GM19324 (cell line): Measurements from ENCODE around the gene ZNF544.
"Not testable (repeated sequence)": the region's sequence is repeated elsewhere in the genome, so short reads cannot be mapped to it uniquely, and the experiment has no call there.

ENCODE experiments used
- ATAC-seq: cut with Tn5 transposase; IDR thresholded peaks from one replicate; pipeline ENCODE4 v1.9.1; 2021; ENCODE audit warnings: mild to moderate bottlenecking, moderate library complexity; ENCODE audit not compliant: unreplicated experiment, low FRiP score

ZNF544 gene

GRCh38 chr19:58248886-58249285, 20.2 kb downstream of the ZNF544 start:
- ATAC-seq = no peak

DNA sequence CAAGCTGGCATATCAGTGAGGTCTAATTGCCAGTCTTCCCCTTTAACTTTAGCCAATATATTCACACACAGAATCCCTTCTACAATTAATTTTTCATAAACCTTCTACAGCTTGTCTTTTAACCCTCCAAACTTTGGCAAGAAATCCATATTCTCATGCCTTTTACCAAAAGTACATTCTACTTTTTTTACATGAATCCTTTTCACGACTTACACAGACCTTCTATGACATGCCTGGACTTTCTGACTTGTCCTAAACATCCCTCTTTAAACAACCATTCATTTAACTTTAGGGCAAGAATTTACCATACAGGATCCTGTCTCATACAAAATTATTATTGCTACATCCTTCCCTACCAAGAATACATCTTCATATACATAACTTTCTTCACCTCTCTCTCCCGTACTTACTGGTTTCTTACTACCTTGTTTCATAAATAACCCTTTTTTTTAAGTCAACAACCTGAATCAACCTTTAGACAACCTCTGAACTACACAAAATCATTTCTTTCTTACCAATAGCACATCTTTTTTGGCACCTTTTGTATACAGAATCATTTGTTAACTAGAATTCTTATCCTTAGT, 23.5 kb downstream of the ZNF544 start:
- no peak for ATAC-seq

DNA sequence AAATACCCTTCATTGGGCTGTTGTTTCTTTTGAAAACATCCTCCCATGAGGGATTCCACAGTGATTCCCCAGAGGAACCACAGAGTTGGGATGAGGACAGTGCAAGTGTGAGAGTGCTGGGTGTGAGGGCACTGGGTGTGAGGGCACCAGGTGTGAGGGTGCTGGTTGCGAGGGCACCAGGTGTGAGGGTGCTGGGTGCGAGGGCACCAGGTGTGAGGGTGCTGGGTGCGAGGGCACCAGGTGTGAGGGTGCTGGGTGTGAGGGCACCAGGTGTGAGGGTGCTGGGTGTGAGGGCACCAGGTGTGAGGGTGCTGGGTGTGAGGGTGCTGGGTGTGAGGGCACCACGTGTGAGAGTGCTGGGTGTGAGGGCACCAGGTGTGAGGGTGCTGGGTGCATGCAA, 29.5 kb downstream of the ZNF544 start:
- ATAC-seq = not testable (repeated sequence)

- ATAC-seq = no peak
Observed at GRCh38 chr19:58261600-58261967, 32.9 kb downstream of the ZNF544 start.

DNA sequence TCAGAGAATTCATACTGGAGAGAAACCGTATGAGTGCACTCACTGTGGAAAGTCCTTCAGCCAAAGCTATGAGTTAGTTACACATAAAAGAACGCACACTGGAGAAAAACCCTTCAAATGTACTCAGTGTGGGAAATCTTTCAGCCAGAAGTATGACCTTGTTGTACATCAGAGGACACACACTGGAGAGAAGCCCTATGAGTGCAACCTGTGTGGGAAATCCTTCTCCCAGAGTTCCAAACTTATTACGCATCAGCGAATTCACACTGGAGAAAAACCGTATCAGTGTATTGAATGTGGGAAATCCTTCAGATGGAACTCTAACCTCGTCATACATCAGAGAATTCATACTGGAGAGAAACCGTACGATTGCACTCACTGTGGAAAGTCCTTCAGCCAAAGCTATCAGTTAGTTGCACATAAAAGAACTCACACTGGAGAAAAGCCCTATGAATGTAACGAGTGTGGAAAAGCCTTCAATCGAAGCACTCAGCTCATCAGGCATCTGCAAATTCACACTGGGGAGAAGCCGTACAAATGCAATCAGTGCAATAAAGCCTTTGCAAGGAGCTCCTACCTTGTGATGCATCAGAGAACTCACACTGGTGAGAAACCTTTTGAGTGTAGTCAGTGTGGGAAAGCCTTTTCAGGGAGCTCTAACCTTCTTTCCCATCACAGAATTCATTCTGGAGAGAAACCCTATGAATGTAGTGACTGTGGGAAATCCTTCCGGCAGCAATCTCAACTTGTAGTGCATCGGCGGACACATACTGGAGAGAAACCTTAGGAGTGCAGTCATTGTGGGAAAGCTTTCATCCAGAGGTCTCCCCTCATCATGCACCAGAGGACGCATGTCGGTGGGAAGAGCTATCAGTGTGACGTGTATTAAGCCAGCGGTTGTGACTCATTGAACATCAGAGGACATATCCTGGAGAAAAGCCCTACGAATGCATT, 33.5 kb downstream of the ZNF544 start:
- no peak for ATAC-seq

- no peak for ATAC-seq
Observed at GRCh38 chr19:58262922-58263296, 34.2 kb downstream of the ZNF544 start.

DNA sequence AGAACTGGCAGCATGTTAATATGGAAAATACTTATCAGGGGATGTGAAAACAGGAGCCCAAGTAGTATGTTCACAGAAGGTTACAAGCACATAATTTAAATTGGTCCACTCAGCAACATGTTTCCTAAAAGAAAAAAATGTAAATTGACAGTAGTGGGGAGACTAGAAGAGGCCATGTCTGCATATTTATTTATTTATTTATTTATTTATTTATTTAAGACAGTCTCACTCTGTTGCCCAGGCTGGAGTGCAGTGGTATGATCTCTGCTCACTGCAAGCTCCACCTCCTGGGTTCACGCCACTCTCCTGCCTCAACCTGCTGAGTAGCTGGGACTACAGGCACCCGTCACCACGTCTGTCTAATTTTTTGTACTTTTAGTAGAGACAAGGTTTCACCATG, 36.4 kb downstream of the ZNF544 start:
- ATAC-seq = no peak

DNA sequence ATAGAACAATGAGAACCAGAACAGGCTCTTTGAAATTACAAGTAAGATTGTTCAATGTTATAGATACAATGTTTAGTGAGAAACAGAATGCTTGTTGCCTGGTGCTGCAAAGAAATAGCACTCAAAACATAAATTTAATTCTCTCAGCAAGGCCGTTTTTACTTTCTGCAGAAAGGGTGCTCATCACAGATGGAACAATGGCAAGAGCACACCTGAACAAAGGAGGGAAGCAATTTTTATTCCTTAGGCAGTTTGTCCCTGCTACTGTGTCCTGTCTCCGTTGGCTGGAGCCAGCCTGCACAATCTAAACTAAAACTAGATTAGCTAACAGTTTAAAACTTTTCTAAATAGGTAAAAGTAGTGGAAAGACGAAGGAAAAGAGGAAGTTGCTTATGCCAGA, 39.6 kb downstream of the ZNF544 start:
- no peak for ATAC-seq

GRCh38 chr19:58274771-58275201, 46.1 kb downstream of the ZNF544 start:
- no peak for ATAC-seq

- ATAC-seq = no peak
Observed at GRCh38 chr19:58275564-58275963, 46.9 kb downstream of the ZNF544 start.

DNA sequence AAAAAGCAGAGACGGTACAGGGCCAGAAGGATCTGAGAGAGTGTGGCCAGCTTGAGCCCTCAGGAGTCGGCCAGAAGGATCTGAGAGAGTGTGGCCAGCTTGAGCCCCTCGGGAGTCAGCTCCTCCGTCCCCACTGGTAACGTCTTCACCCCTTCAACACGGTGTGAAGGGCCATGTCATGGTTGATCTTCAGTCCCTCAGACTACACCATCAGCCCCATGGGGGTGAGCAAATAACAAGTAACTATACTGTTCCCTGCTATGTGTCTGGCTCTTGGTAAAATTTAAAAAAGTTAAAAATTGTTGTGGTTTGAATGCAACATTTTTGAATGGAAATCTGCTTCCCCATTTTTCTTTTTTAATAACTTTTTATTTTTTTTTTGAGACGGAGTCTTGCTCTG, 48.5 kb downstream of the ZNF544 start:
- no peak for ATAC-seq

DNA sequence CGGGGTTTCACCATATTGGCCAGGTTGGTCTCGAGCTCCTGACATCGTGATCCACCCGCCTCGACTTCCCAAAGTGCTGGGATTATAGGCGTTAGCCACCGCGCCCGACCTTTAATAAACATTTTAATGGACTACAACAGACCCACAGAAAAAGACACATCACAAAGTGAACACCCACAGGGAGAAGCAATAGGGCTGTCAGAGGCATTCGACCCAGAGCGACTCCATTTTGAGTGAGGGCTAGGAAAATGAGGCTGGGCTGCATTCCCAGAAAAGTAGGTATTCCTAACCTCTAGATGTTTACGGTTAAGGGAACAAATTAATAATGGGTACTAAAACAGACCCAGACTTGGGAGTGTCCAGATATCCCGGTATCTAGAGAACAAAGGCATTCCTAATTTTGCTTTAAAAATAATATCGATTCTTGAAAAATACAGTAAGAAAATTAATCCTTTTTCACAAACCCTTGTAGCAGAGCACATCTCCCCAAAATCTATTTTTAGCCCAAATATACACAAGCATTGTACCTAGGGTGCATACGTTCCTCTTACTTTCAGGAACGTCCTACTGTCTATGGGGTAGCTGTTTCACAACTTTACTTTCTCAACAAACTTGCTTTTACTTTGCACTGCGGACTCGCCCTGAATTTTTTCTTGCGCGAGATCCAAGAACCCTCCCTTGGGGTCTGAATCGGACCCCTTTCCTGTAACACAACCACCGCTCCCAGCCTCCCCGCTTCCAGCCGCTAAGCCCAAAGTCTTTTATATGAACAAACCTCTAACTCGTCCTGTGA, 49.2 kb downstream of the ZNF544 start:
- ATAC-seq = no peak

DNA sequence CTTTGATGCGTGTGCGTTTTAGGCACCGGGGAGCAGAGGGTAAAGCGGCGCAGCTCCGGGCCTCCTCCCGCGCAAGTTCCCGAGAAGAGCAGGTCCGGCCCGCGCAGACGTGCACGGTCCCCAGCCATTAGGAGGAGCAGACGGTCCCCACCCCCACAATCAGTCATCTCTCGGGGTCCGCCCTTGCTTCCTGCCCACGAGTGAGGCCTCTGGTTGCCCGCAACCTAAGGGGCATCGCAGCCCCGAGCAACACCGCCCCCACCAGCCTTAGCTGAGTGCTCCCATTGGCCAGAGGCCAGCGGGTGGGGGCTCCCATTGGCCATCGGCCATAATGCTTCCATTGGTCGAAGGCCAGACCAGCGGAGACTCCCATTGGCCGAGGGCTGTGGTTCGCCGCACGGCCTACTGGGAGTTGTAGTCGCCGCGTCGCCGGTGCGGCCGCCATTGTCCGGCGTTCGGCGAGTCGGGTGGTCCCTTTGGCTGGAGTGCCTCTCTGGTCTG, 49.9 kb downstream of the ZNF544 start, which contains the start of gene ZNF8:
Gene ZNF8 (plus strand): TSS at position 415 of the 501 bp plus-strand sequence. CDS start 127 bp downstream, outside the sequence.
- ATAC-seq = peak; percentile 97

DNA sequence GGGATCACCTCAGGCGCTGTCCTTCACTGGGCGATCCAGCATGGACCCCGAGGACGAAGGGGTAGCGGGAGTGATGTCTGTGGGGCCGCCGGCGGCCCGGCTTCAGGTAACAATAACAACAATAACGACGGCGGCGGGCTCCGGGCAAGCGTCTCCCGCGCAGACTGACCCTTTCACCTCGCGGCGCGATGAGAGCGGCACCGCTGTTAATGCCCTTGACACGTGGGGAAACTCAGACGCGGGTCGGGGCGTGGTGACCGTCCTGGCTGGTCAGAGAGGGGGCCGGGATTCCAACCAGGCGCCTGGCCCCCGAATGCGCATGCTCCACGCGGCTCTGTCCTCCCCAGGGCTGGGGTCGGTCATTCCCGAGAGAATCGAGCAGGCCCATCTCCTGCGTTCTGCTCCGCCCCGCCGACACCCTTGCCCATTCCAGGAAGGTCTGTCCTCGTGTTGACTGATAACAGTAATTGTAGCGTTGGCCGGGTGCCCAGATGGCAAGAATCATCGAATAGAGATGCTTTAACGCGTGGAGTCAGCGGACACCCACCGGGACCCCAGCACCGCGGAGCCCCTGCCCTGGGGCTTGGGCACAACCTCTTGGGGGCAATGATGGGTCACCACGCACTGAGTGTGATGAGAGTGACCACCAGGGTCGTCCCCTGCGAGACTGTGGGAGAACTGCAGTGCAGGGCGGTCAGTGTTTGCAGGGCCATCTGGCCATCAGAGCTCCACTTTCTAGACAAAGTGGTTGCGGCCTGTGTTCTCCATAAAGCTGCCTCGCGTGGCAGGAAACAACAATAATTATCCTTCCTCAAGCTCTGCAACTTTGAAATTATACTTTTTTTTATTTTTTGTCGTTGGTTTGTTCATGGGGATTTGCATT, 50.6 kb downstream of the ZNF544 start:
- ATAC-seq = peak; percentile 43

- no peak for ATAC-seq
Observed at GRCh38 chr19:58279925-58280316, 51.2 kb downstream of the ZNF544 start.

DNA sequence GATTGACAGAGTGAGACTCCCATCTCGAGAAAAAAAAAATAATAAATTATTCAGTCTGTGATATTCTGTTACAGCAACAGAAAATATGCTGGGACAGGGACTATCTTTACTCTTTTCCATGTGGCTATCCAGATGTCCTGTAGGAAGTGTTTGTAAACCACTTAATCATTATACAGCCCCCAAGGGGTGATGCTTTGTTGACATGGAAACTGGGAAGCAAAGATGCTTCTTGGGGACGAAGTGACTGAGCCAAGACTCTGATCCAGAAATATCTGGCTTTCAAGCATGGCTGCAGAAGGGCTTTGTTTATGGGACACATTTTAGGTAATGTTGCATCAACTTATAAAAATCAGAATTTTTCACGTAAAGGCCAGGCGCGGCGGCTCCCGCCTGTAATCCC, 55.5 kb downstream of the ZNF544 start:
- ATAC-seq = no peak

GRCh38 chr19:58291943-58292342, 63.2 kb downstream of the ZNF544 start:
- ATAC-seq = no peak

- no peak for ATAC-seq
Observed at GRCh38 chr19:58294743-58295374, 66.1 kb downstream of the ZNF544 start.

DNA sequence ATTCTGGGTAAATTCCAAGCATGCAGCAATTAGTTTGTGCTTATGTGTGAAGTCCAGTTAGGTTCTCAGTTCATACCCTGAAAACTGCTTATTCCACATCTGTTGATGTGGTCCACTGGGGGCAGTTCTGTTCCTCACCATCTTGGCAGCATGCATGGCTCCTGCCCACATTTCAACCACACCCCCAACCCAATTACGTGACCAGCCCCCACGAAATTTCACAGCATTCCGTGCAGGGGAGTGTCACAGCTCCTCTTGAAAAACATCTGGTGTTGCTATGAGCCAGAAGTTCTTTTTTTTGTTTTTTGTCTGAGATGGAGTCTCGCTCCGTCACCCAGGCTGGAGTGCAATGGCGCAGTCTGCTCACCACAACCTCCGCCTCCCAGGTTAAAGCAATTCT, 67.4 kb downstream of the ZNF544 start:
- ATAC-seq = no peak
